ENCODE data around the gene CENPU.
"Not testable (repeated sequence)": the region's sequence is repeated elsewhere in the genome, so short reads cannot be mapped to it uniquely, and the experiment has no call there.

DNA sequence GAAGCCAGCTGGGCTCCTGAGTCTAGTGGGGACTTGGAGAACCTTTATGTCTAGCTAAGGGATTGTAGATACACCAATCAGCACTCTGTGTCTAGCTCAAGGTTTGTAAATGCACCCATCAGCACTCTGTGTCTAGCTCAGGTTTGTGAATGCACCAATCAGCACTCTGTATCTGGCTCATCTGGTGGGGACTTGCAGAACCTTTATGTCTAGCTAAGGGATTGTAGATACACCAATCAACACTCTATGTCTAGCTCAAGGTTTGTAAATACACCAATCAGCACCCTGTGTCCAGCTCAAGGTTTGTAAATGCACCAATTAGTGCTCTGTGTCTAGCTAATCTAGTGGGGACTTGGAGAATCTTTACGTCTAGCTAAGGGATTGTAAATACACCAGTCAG is 7.8 kb upstream of the CENPU start:
- TF ChIP-seq SALL2 (tag by site-specific recombination; IDR thresholded peaks at IDR 0.05; ENCODE audit: borderline replicate concordance): not testable (repeated sequence)
- TF ChIP-seq, protein P1, sequence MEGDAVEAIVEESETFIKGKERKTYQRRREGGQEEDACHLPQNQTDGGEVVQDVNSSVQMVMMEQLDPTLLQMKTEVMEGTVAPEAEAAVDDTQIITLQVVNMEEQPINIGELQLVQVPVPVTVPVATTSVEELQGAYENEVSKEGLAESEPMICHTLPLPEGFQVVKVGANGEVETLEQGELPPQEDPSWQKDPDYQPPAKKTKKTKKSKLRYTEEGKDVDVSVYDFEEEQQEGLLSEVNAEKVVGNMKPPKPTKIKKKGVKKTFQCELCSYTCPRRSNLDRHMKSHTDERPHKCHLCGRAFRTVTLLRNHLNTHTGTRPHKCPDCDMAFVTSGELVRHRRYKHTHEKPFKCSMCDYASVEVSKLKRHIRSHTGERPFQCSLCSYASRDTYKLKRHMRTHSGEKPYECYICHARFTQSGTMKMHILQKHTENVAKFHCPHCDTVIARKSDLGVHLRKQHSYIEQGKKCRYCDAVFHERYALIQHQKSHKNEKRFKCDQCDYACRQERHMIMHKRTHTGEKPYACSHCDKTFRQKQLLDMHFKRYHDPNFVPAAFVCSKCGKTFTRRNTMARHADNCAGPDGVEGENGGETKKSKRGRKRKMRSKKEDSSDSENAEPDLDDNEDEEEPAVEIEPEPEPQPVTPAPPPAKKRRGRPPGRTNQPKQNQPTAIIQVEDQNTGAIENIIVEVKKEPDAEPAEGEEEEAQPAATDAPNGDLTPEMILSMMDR (tag by site-specific recombination; IDR thresholded peaks at IDR 0.05): not testable (repeated sequence)

Data from HEK293 (cell line).